Right kidney (tissue), 9 donors: ENCODE data around the gene IWS1.
"Not testable (repeated sequence)": the region's sequence is repeated elsewhere in the genome, so short reads cannot be mapped to it uniquely, and the experiment has no call there.

Experiments used
- DNase-seq: peaks from one replicate; pipeline ENCODE4 v3.0.0-alpha.2; 2016
- long read RNA-seq, 8 donors: transcript quantifications; one replicate each; lab custom pipeline, GENCODE V29; 2026

The IWS1 gene
- long read RNA-seq, donor 1, partial matches to known transcripts, result 22 of 25 reads
- long read RNA-seq, donor 1, other reads (novel, unspliced or antisense), result 0 of 25 reads
- long read RNA-seq, donor 2, partial matches to known transcripts, result 8 of 9 reads
- long read RNA-seq, donor 2, other reads (novel, unspliced or antisense), result 0 of 9 reads
- long read RNA-seq, donor 3, partial matches to known transcripts, result 7 of 8 reads
- long read RNA-seq, donor 3, other reads (novel, unspliced or antisense), result 0 of 8 reads
- long read RNA-seq, donor 4, partial matches to known transcripts, result 18 of 18 reads
- long read RNA-seq, donor 4, other reads (novel, unspliced or antisense), result 0 of 18 reads
- long read RNA-seq, donor 5, transcript IWS1-201 (14 exons, 2,958 nt), result major isoform, 6 of 13 reads
- long read RNA-seq, donor 5, partial matches to known transcripts, result 6 of 13 reads
- long read RNA-seq, donor 5, other reads (novel, unspliced or antisense), result 0 of 13 reads
- long read RNA-seq, donor 6, partial matches to known transcripts, result 18 of 19 reads
- long read RNA-seq, donor 6, other reads (novel, unspliced or antisense), result 0 of 19 reads
- long read RNA-seq, donor 7, partial matches to known transcripts, result 26 of 30 reads
- long read RNA-seq, donor 7, other reads (novel, unspliced or antisense), result 0 of 30 reads
- long read RNA-seq, donor 8, partial matches to known transcripts, result 14 of 17 reads
- long read RNA-seq, donor 8, other reads (novel, unspliced or antisense), result 0 of 17 reads

- DNase-seq, result peak; percentile 96
Measured at GRCh38 chr2:127526132-127527000, at the start of gene IWS1. TSS of gene IWS1 (minus strand) at chr2:127526489. CDS start at chr2:127526208, 281 bp downstream.

GRCh38 chr2:127575941-127576432, 49.7 kb upstream of the IWS1 start:
- no peak for DNase-seq

- no peak for DNase-seq
Measured at GRCh38 chr2:127575185-127575765, 49.0 kb upstream of the IWS1 start.

- no peak for DNase-seq
Measured at GRCh38 chr2:127574656-127575055, 48.4 kb upstream of the IWS1 start.

GRCh38 chr2:127573771-127574170, 47.5 kb upstream of the IWS1 start:
- DNase-seq, result no peak

GRCh38 chr2:127573298-127573697, 47.0 kb upstream of the IWS1 start:
- DNase-seq, result peak; percentile 13

- DNase-seq, result peak; percentile 16
Measured at GRCh38 chr2:127572841-127573240, 46.6 kb upstream of the IWS1 start.

GRCh38 chr2:127572352-127572751, 46.1 kb upstream of the IWS1 start:
- not testable (repeated sequence) for DNase-seq

- DNase-seq, result no peak
Measured at GRCh38 chr2:127570282-127571250, 44.3 kb upstream of the IWS1 start.

GRCh38 chr2:127569666-127570065, 43.4 kb upstream of the IWS1 start:
- DNase-seq, result no peak

GRCh38 chr2:127568128-127568527, 41.8 kb upstream of the IWS1 start:
- DNase-seq, result no peak

- DNase-seq, result no peak
Measured at GRCh38 chr2:127567351-127567854, 41.1 kb upstream of the IWS1 start.

- DNase-seq, result no peak
Measured at GRCh38 chr2:127566576-127566975, 40.3 kb upstream of the IWS1 start.

GRCh38 chr2:127566139-127566417, 39.8 kb upstream of the IWS1 start:
- DNase-seq, result no peak

- DNase-seq, result no peak
Measured at GRCh38 chr2:127565261-127566138, 39.2 kb upstream of the IWS1 start.

GRCh38 chr2:127564429-127565260, 38.4 kb upstream of the IWS1 start:
- no peak for DNase-seq

- no peak for DNase-seq
Measured at GRCh38 chr2:127563458-127564428, 37.5 kb upstream of the IWS1 start.

GRCh38 chr2:127562936-127563335, 36.6 kb upstream of the IWS1 start:
- DNase-seq, result no peak
